ENCODE results near the gene HACE1. TPM values are rescaled to one million over a fixed set of nuclear protein-coding genes. Genes with fewer than 3 reads are reported as not detected.
"Not testable (repeated sequence)": the region's sequence is repeated elsewhere in the genome, so short reads cannot be mapped to it uniquely, and the experiment has no call there.

Gene HACE1
- total RNA-seq, result 16.6 and 18.9 TPM in 2 replicates

GRCh38 chr6:104859225-104860146 is at the start of gene HACE1:
TSS of gene HACE1 (minus strand) at chr6:104859919. CDS start at chr6:104859642, 277 bp downstream.
- H3K27ac ChIP-seq (ENCODE audit: low read depth, low read length), result peak within 1 kb of the TSS; percentile 63
- peaks cover 11% of the 10 kb centered on the region for H3K4me1 ChIP-seq (ENCODE audit: insufficient read depth, low read length)
- peak within 1 kb of the TSS; percentile 90 for H3K4me3 ChIP-seq (ENCODE audit: insufficient read depth, low read length)
- peaks cover 25% of the 10 kb centered on the region for H3K79me2 ChIP-seq (ENCODE audit: insufficient read depth, low read length)
- H3K27me3 ChIP-seq (ENCODE audit: insufficient read depth, low read length), result no peaks in the 10 kb centered on the region
- no peak for TF ChIP-seq CTCF (IDR thresholded peaks at IDR 0.05; ENCODE audit: extremely low read depth, low read depth, low read length)
- no peaks in the 10 kb centered on the region for H4K20me1 ChIP-seq (ENCODE audit: insufficient read depth, low read length)
- H3K36me3 ChIP-seq (ENCODE audit: insufficient read depth, low read length), result no peaks in the 10 kb centered on the region
- peak within 1 kb of the TSS; percentile 89 for H2AFZ ChIP-seq (ENCODE audit: low read length)
- no peaks in the 10 kb centered on the region for H3K9me3 ChIP-seq (ENCODE audit: low read depth, low read length)
- peak; percentile 98 for DNase-seq (ENCODE audit: insufficient read length, low spot score, missing footprints)
- peak within 1 kb of the TSS; percentile 76 for H3K4me2 ChIP-seq (ENCODE audit: insufficient read depth, low read length)

GRCh38 chr6:104908888-104909525 is 49.3 kb upstream of the HACE1 start:
- H3K27ac ChIP-seq (ENCODE audit: low read depth, low read length), result no peak overlapping the region
- no peaks in the 10 kb centered on the region for H3K9me3 ChIP-seq (ENCODE audit: low read depth, low read length)
- no peaks in the 10 kb centered on the region for H3K4me1 ChIP-seq (ENCODE audit: insufficient read depth, low read length)
- no peaks in the 10 kb centered on the region for H3K79me2 ChIP-seq (ENCODE audit: insufficient read depth, low read length)
- H4K20me1 ChIP-seq (ENCODE audit: insufficient read depth, low read length), result no peaks in the 10 kb centered on the region
- no peak for TF ChIP-seq CTCF (IDR thresholded peaks at IDR 0.05; ENCODE audit: extremely low read depth, low read depth, low read length)
- no peaks in the 10 kb centered on the region for H3K36me3 ChIP-seq (ENCODE audit: insufficient read depth, low read length)
- no peaks in the 10 kb centered on the region for H3K27me3 ChIP-seq (ENCODE audit: insufficient read depth, low read length)
- H3K4me3 ChIP-seq (ENCODE audit: insufficient read depth, low read length), result no peak overlapping the region
- no peak overlapping the region for H2AFZ ChIP-seq (ENCODE audit: low read length)
- H3K4me2 ChIP-seq (ENCODE audit: insufficient read depth, low read length), result no peak overlapping the region
- DNase-seq (ENCODE audit: insufficient read length, low spot score, missing footprints), result no peak

GRCh38 chr6:104908031-104908887 is 48.5 kb upstream of the HACE1 start:
- TF ChIP-seq CTCF (IDR thresholded peaks at IDR 0.05; ENCODE audit: extremely low read depth, low read depth, low read length), result no peak
- no peak for DNase-seq (ENCODE audit: insufficient read length, low spot score, missing footprints)

GRCh38 chr6:104898893-104899292 is 39.2 kb upstream of the HACE1 start:
- not testable (repeated sequence) for DNase-seq (ENCODE audit: insufficient read length, low spot score, missing footprints); H3K4me3 ChIP-seq (ENCODE audit: insufficient read depth, low read length); H3K4me2 ChIP-seq (ENCODE audit: insufficient read depth, low read length); H3K9me3 ChIP-seq (ENCODE audit: low read depth, low read length); H3K27me3 ChIP-seq (ENCODE audit: insufficient read depth, low read length); H3K36me3 ChIP-seq (ENCODE audit: insufficient read depth, low read length); H3K4me1 ChIP-seq (ENCODE audit: insufficient read depth, low read length); H2AFZ ChIP-seq (ENCODE audit: low read length); H3K27ac ChIP-seq (ENCODE audit: low read depth, low read length); H4K20me1 ChIP-seq (ENCODE audit: insufficient read depth, low read length); H3K79me2 ChIP-seq (ENCODE audit: insufficient read depth, low read length)

More at GRCh38 chr6:104908031-104908887, 48.5 kb upstream of the HACE1 start:
- Histone ChIP-seq H3K27me3 (ENCODE audit: insufficient read depth, low read length) (no peaks in the 10 kb centered on the region), H3K36me3 (ENCODE audit: insufficient read depth, low read length) (no peaks in the 10 kb centered on the region), H3K4me3 (ENCODE audit: insufficient read depth, low read length) (no peak overlapping the region), H3K79me2 (ENCODE audit: insufficient read depth, low read length) (no peaks in the 10 kb centered on the region), H2AFZ (ENCODE audit: low read length) (no peak overlapping the region), H3K27ac (ENCODE audit: low read depth, low read length) (no peak overlapping the region), H3K9me3 (ENCODE audit: low read depth, low read length) (no peaks in the 10 kb centered on the region), H3K4me1 (ENCODE audit: insufficient read depth, low read length) (no peaks in the 10 kb centered on the region), H3K4me2 (ENCODE audit: insufficient read depth, low read length) (no peak overlapping the region), H4K20me1 (ENCODE audit: insufficient read depth, low read length) (no peaks in the 10 kb centered on the region)

Measured in osteoblast (primary cell).